GM18505 (cell line): ENCODE data around the gene KRTAP21-2.

ENCODE experiments used
- ATAC-seq: cut with Tn5 transposase; IDR thresholded peaks from one replicate; pipeline ENCODE4 v1.9.1; 2021; ENCODE audit not compliant: unreplicated experiment
- POLR2A ChIP-seq: IDR thresholded peaks from 4 replicates; pipeline ENCODE4 v1.6.1; 2011; ENCODE audit warnings: borderline replicate concordance; ENCODE audit not compliant: insufficient read depth, insufficient read length; ENCODE audit errors: extremely low read depth

KRTAP21-2 gene

DNA sequence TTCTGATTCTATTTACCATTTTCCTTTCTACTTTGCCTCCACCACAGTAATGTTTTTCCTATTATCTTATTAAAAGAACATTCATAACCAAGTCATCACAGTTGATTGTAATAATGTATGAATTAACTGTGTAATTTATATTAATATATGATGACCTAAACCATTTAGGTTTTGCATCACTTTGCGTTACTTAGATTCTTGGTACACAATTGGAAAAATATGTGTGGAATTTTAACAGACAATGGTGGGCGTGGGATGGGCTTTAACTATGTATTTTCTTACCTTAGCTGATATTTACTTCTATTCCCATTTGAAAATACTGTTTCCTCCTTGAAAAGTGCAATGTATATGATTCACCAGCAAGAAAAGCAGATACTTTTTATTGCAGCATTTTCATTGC, 32.1 kb downstream of the KRTAP21-2 start:
- TF ChIP-seq POLR2A = no peak
- no peak for ATAC-seq

- no peak for TF ChIP-seq POLR2A
- ATAC-seq = no peak
Observed at GRCh38 chr21:30714456-30714855, 32.6 kb downstream of the KRTAP21-2 start.

- TF ChIP-seq POLR2A = no peak
- no peak for ATAC-seq
Observed at GRCh38 chr21:30713766-30714165, 33.3 kb downstream of the KRTAP21-2 start.

- no peak for ATAC-seq
- no peak for TF ChIP-seq POLR2A
Observed at GRCh38 chr21:30710499-30710898, 36.6 kb downstream of the KRTAP21-2 start.

GRCh38 chr21:30707409-30707808, 39.6 kb downstream of the KRTAP21-2 start:
- ATAC-seq = no peak
- TF ChIP-seq POLR2A = no peak
